HG03175 (cell line): ENCODE data around the gene TTC3.

Source experiments
- ATAC-seq: cut with Tn5 transposase; IDR thresholded peaks from one replicate; pipeline ENCODE4 v1.9.1; 2021; ENCODE audit warnings: mild to moderate bottlenecking, moderate library complexity; ENCODE audit not compliant: unreplicated experiment

The TTC3 gene

DNA sequence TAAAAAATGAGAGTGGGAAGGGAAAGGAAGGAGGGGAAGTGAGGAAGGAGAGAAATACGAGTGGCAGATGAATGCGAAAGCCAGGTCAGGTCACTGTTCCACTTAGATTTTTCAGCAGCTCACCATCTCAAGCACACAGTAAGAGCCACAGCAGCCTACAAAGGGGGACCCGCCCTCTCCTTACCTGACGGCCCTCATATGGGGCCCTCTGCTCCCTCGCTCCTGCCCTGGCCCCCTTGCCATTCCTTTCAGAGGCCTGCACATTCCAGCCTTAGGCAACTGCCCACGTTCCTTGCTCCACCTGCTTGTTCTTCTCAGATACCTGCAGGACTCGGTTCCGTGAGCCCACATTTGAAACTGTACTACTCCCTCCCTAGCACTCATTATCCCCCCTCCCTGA, 172.1 kb downstream of the TTC3 start:
- no peak for ATAC-seq

DNA sequence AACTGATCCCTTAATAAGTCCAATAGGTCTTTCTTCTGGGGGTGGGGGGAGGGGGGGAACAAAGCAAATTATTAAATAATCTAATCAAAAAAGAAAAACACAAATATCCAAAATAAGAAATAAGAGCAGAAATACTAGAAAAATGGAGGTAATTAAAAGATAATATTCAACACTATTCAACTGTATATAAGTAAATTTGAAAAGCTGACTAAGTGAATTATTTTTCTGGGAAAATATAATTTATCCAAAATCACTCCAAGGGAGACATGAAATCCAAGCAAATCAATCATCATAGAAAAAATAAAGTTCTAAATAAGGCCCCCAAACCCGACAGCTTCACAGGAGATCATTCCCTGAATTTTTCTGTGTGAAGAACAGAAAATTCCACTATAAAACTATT, 175.2 kb downstream of the TTC3 start:
- ATAC-seq: no peak

DNA sequence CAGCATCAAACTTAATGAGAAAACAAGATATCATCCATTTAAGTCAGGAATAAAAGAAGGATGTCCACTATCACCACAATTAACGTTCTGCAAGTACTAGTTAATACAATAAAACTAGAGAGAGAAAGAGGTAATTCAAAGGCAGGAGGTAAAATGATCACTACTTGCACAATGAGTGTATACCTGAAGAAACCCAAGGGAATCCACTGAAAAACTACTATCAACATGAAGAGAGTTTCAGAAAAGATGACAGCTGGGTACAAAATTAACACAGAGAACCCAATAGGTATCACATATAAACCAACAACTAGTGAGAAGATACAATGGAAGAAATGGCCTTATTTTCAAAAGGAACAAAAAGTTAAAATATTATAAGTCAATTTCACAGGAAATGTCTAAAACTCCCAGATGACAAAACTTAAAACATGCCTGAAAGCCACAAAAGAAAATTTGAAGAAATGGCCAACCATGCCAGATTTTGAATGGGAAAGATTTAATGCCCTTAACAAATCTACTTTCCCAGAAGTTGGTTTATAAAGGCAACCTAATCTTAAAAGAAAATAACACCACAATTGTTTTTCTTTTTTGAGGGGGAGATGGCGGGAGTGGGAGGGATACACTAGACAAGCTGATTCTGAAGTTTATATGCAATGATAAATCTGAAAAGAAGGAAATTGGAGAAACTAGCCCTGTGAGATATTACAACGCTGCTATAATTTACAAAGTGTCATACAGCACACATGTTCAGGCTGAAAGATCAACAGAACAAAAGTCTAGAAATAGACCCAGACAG, 176.3 kb downstream of the TTC3 start:
- ATAC-seq: no peak

DNA sequence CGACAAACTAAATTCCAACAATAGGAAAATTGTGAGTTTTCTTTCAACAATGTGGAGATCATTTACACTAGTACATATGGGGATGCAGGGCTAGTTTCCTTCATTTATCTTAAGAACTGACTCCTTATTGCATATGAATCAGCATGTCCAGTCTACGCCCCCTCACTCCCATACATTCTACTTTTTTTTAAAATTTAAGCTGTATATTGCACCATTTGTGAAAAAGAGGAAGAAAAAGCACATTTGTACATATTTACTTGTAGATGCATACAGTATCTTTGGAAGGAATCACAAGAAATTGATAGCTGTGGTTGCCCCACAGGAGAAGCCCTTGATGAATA, 178.2 kb downstream of the TTC3 start:
- ATAC-seq: no peak
